Body of pancreas (tissue), 4 donors: ENCODE measurements around the gene BCL2L12. TPM values are rescaled to one million over a fixed set of nuclear protein-coding genes. Genes with fewer than 3 reads are reported as not detected.

Experiments
- ATAC-seq: fragments of 150-250 bp; one replicate; pipeline ENCODE4 v1.9.1; 2016
- DNase-seq, 4 donors: peaks; one replicate each; pipeline ENCODE4 v3.0.0-alpha.2; 2019
- H3K27ac ChIP-seq, 4 donors: fragments of 200-600 bp; sonication (generic); 1 replicate in 3 of 4; 2 replicates in 1 of 4; pipeline versions ENCODE4 v1.5.1 to v1.6.1; 2016 to 2019; ENCODE audit warnings: mild to moderate bottlenecking in 1 of 4, mixed read lengths in 1 of 4, moderate library complexity in 1 of 4
- H3K27me3 ChIP-seq, 2 donors: fragments of 200-600 bp; sonication (generic); one replicate each; pipeline ENCODE4 v1.6.0; 2016; ENCODE audit warnings: mild to moderate bottlenecking in 1 of 2
- H3K36me3 ChIP-seq, 2 donors: fragments of 200-600 bp; sonication (generic); replicated peaks in 1 of 2; 2 replicates each; pipeline ENCODE4 v1.5.1; 2016; ENCODE audit warnings: low read depth in 2 of 2; ENCODE audit not compliant: insufficient read depth in 1 of 2
- H3K4me1 ChIP-seq: fragments of 200-600 bp; sonication (generic); one replicate; pipeline ENCODE4 v1.6.0; 2016
- H3K4me3 ChIP-seq, 2 donors: fragments of 200-600 bp; sonication (generic); 1 replicate in 1 of 2; 2 replicates in 1 of 2; pipeline ENCODE4 v1.5.1; 2016 to 2019
- H3K9me3 ChIP-seq, 3 donors: fragments of 200-600 bp; sonication (generic); 1 replicate in 2 of 3; 2 replicates in 1 of 3; pipeline ENCODE4 v1.5.1; 2016
- POLR2A ChIP-seq, 3 donors: fragments of 450-650 bp; IDR thresholded peaks; one replicate each; pipeline ENCODE4 v1.6.1; 2016; ENCODE audit warnings: antibody characterized with exemption in 3 of 3, mild to moderate bottlenecking in 2 of 3
- WGBS, 2 donors: methylation state at CpG; one replicate each; pipeline ENCODE4 v1.1.5; 2017; 5-methylcytosine and 5-hydroxymethylcytosine counted together
- intact Hi-C: fragments of 100-400 bp; cut with DNase I; formaldehyde crosslinking; loops from one replicate; pipeline ENCODE4 v1.15.1; 2023
- total RNA-seq, 2 donors: library from RNA; depleted of rRNA; stranded (reverse); fragments of >200 nt; gene quantifications; one replicate each; pipeline ENCODE4 v1.1.0, GENCODE V29; 2016
- TF ChIP-seq, protein P1 (sequence below), 7 experiments: fragments of 450-650 bp in 4 of 7; fragments of 200-600 bp in 3 of 7; sonication (generic) in 3 of 7; IDR thresholded peaks; one replicate each; pipeline ENCODE4 v1.5.1; 2016 to 2019; ENCODE audit warnings: antibody characterized with exemption in 7 of 7

The BCL2L12 gene
- total RNA-seq, 2 donors from 2014 or later = 3.6 to 5.6 TPM

- intact Hi-C loops = no loop called here
- 82 to 84% methylated on average over 16 to 22 of the region's 22 CpGs for WGBS, 2 donors
- DNase-seq = no peak
- Histone ChIP-seq H3K27ac (no peak overlapping the region), H3K9me3 (no peaks in the 10 kb centered on the region), H3K4me3 (no peak overlapping the region), H3K27me3 (peaks cover 0 to 6% of the 10 kb centered on the region in 2 donors), H3K4me1 (no peaks in the 10 kb centered on the region), H3K36me3 (no peaks in the 10 kb centered on the region)
- TF ChIP-seq POLR2A (IDR thresholded peaks at IDR 0.05) = no peak
- TF ChIP-seq, protein P1, sequence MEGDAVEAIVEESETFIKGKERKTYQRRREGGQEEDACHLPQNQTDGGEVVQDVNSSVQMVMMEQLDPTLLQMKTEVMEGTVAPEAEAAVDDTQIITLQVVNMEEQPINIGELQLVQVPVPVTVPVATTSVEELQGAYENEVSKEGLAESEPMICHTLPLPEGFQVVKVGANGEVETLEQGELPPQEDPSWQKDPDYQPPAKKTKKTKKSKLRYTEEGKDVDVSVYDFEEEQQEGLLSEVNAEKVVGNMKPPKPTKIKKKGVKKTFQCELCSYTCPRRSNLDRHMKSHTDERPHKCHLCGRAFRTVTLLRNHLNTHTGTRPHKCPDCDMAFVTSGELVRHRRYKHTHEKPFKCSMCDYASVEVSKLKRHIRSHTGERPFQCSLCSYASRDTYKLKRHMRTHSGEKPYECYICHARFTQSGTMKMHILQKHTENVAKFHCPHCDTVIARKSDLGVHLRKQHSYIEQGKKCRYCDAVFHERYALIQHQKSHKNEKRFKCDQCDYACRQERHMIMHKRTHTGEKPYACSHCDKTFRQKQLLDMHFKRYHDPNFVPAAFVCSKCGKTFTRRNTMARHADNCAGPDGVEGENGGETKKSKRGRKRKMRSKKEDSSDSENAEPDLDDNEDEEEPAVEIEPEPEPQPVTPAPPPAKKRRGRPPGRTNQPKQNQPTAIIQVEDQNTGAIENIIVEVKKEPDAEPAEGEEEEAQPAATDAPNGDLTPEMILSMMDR (IDR thresholded peaks at IDR 0.05) = no peak
- ATAC-seq = no peak
Observed at GRCh38 chr19:49704888-49705642, 39.3 kb downstream of the BCL2L12 start.

DNA sequence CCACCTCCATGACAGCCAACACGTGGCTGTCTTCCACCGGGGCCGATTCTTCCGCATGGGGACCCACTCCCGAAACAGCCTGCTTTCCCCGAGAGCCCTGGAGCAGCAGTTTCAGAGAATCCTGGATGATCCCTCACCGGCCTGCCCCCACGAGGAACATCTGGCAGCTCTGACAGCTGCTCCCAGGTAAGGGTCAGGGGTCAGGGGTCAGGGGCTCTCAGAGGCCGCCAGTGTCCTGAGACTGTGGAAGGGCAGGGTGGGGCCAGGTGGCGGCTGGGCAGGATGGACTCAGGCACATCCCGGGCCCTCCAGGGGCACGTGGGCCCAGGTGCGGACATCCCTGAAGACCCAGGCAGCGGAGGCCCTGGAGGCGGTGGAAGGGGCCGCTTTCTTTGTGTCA lies 40.2 kb downstream of the BCL2L12 start:
- WGBS, 2 donors = 78 to 80% methylated on average over 6 to 16 of the region's 16 CpGs
- Histone ChIP-seq H3K9me3 (no peaks in the 10 kb centered on the region), H3K4me3 (no peak overlapping the region), H3K27ac (no peak overlapping the region), H3K4me1 (no peaks in the 10 kb centered on the region), H3K36me3 (no peaks in the 10 kb centered on the region), H3K27me3 (peaks cover 0 to 6% of the 10 kb centered on the region in 2 donors)
- ATAC-seq (no peak), DNase-seq (no peak)
- TF ChIP-seq POLR2A (IDR thresholded peaks at IDR 0.05) = no peak
- TF ChIP-seq, protein P1 (IDR thresholded peaks at IDR 0.05) = no peak
- intact Hi-C loops = no loop called here

- no peaks in the 10 kb centered on the region for H3K27me3 ChIP-seq
- no peaks in the 10 kb centered on the region for H3K36me3 ChIP-seq
- H3K4me3 ChIP-seq = no peak overlapping the region
- TF ChIP-seq POLR2A (IDR thresholded peaks at IDR 0.05) = no peak
- TF ChIP-seq, protein P1 (IDR thresholded peaks at IDR 0.05) = no peak
- no peaks in the 10 kb centered on the region for H3K9me3 ChIP-seq
- DNase-seq = no peak
- intact Hi-C loops = no loop called here
- 82 to 85% methylated on average over 20 of the region's 20 CpGs for WGBS, 2 donors
- no peaks in the 10 kb centered on the region for H3K4me1 ChIP-seq
- ATAC-seq = no peak
- no peak overlapping the region for H3K27ac ChIP-seq
Observed at GRCh38 chr19:49710372-49710951, 44.7 kb downstream of the BCL2L12 start.

DNA sequence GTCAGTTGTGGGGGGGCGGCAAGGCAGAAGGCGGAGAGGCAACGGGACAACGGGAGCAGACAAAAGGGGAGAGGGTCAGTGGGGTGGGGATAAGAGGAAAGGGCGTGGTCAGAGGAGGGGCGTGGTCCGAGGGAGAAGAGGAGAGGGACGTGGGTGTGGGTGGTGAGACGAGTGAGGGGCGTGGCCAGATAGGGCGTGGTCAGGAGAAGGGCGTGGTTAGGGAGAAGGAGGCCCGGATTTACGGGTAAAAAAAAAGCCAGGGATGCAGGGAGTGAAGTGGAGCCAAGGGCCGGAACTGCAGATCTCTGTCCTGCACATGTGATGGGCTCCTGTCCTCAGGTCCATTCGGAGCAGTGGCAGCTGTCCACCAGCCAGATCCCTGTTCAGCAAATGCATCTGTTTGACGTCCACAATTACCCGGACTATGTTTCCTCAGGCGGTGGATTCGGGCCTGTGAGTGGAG lies 46.7 kb downstream of the BCL2L12 start:
- DNase-seq (peak; percentile 32 to 48 (median 34)), ATAC-seq (peak; percentile 33)
- no peak overlapping the region for H3K4me3 ChIP-seq
- H3K9me3 ChIP-seq = no peaks in the 10 kb centered on the region
- WGBS, 2 donors = 53 to 61% methylated on average over 20 of the region's 20 CpGs
- no peak overlapping the region for H3K27ac ChIP-seq
- no peaks in the 10 kb centered on the region for H3K4me1 ChIP-seq
- TF ChIP-seq, protein P1 (IDR thresholded peaks at IDR 0.05) = no peak
- no peak for TF ChIP-seq POLR2A (IDR thresholded peaks at IDR 0.05)
- H3K36me3 ChIP-seq = no peaks in the 10 kb centered on the region
- no peaks in the 10 kb centered on the region for H3K27me3 ChIP-seq
- intact Hi-C loops = no loop called here
